ENCODE measurements around the gene VPS25. TPM values are rescaled to one million over a fixed set of nuclear protein-coding genes. Genes with fewer than 3 reads are reported as not detected.
A peak's percentile ranks its signal among the peaks of the same experiment; 100 is the strongest.
"Not testable (repeated sequence)": the region's sequence is repeated elsewhere in the genome, so short reads cannot be mapped to it uniquely, and the experiment has no call there.

Gene VPS25
- total RNA-seq, 1 experiment from 2014 or later = 110 TPM

GRCh38 chr17:42767512-42767911 lies 5.7 kb upstream of the VPS25 start:
- no peak for DNase-seq (ENCODE audit: low read depth)

- not testable (repeated sequence) for DNase-seq (ENCODE audit: low read depth)
Measured at GRCh38 chr17:42768006-42768405, 5.2 kb upstream of the VPS25 start.

GRCh38 chr17:42769964-42770363 lies 3.3 kb upstream of the VPS25 start:
- DNase-seq (ENCODE audit: low read depth) = not testable (repeated sequence)

- DNase-seq (ENCODE audit: low read depth) = no peak
Measured at GRCh38 chr17:42772945-42773289, 332 bp upstream of the VPS25 start.

- DNase-seq (ENCODE audit: low read depth) = peak; percentile 79
Measured at GRCh38 chr17:42774066-42774745, 957 bp downstream of the VPS25 start.

- peak; percentile 63 for DNase-seq (ENCODE audit: low read depth)
Measured at GRCh38 chr17:42775534-42776098, 2.4 kb downstream of the VPS25 start.

GRCh38 chr17:42778570-42778969 lies 5.3 kb downstream of the VPS25 start:
- no peak for DNase-seq (ENCODE audit: low read depth)

- DNase-seq (ENCODE audit: low read depth) = no peak
Measured at GRCh38 chr17:42779304-42779935, 6.2 kb downstream of the VPS25 start.

GRCh38 chr17:42779936-42780850 lies 6.9 kb downstream of the VPS25 start, which contains the start of gene WNK4:
Gene WNK4, plus strand, starts transcription at chr17:42780610. Its CDS starts 89 bp downstream, at chr17:42780699.
- DNase-seq (ENCODE audit: low read depth) = peak; percentile 67

- DNase-seq (ENCODE audit: low read depth) = no peak
Measured at GRCh38 chr17:42780851-42781638, 7.8 kb downstream of the VPS25 start.

- no peak for DNase-seq (ENCODE audit: low read depth)
Measured at GRCh38 chr17:42781639-42782165, 8.5 kb downstream of the VPS25 start.

GRCh38 chr17:42782166-42783061 lies 9.2 kb downstream of the VPS25 start:
- peak; percentile 53 for DNase-seq (ENCODE audit: low read depth)

- peak; percentile 91 for DNase-seq (ENCODE audit: low read depth)
Measured at GRCh38 chr17:42783062-42783790, 10.0 kb downstream of the VPS25 start.

GRCh38 chr17:42783791-42784138 lies 10.5 kb downstream of the VPS25 start:
- DNase-seq (ENCODE audit: low read depth) = no peak

GRCh38 chr17:42784409-42784808 lies 11.2 kb downstream of the VPS25 start:
- DNase-seq (ENCODE audit: low read depth) = no peak

GRCh38 chr17:42784811-42785592 lies 11.8 kb downstream of the VPS25 start:
- no peak for DNase-seq (ENCODE audit: low read depth)

GRCh38 chr17:42787266-42787665 lies 14.0 kb downstream of the VPS25 start:
- no peak for DNase-seq (ENCODE audit: low read depth)

GRCh38 chr17:42791948-42792347 lies 18.7 kb downstream of the VPS25 start:
- DNase-seq (ENCODE audit: low read depth) = no peak
